Activated CD8-positive, alpha-beta memory T cell treated with anti-CD3 and anti-CD28 coated beads for 36 hours (primary cell): ENCODE results near the gene SH3BP4. TPM values are rescaled to one million over a fixed set of nuclear protein-coding genes. Genes with fewer than 3 reads are reported as not detected.

Experiments
- CTCF ChIA-PET: fragments of 350-600 bp; sonication (Branson Sonifier 250); formaldehyde crosslinking; loops from one replicate; lab custom pipeline; 2021; ENCODE audit warnings: antibody characterized with exemption; lab: Charles Lee
- POLR2A ChIA-PET: fragments of 350-600 bp; sonication (Branson Sonifier 250); formaldehyde crosslinking; loops from one replicate; lab custom pipeline; 2021; ENCODE audit warnings: antibody characterized with exemption; lab: Charles Lee
- total RNA-seq, 2 experiments: library from RNA; stranded (reverse); gene quantifications; one replicate each; pipeline ENCODE4 v1.2.3, GENCODE V29; 2021

The SH3BP4 gene
- total RNA-seq, 2 experiments from 2014 or later: not detected

DNA sequence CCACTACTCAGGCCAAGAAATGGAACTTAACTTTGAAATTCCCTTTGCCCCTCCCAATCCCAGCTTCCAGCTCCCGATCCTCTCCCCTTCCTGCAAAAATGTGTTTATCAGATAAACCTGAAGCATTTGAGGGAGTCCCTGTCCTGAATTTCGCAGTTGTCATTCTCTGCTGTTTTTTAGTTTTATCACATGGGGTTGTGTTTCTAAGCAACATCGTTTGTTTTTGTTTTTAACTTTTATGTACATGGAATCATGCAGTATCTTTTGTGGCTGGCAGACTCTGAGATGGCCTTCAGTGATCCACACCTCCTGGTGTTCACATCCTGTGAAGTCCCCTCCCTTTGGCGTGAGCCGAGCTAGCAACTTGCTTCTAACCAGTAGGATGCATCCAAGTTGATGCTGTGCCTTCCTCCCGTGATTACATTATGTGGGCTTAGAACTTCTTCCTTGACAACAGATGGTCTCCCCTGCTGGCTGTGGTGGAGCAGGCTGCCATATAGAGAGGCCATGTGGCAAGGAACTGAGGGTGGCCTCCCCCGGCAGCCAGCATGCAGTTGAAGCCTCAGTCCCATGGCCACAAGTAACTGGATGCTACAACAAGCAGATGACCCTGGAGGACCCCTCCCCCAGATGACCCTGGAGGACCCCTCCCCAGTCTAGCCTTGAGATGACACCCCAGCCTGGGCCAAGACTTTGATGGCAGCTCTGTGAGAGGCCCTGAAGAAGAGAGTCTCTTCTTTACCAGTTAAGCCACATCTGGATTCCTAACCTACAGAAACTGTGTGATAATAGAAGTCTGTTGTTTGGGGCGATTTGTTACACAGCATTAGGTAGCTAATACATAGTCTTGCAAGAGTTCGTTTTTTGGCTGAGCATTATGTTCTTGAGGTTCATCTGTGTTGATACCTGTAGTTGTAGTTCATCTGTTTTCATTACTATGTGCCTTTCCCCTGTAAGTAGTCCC lies 27.7 kb downstream of the SH3BP4 start:
- CTCF ChIA-PET: no interaction called here
- POLR2A ChIA-PET: no interaction called here

DNA sequence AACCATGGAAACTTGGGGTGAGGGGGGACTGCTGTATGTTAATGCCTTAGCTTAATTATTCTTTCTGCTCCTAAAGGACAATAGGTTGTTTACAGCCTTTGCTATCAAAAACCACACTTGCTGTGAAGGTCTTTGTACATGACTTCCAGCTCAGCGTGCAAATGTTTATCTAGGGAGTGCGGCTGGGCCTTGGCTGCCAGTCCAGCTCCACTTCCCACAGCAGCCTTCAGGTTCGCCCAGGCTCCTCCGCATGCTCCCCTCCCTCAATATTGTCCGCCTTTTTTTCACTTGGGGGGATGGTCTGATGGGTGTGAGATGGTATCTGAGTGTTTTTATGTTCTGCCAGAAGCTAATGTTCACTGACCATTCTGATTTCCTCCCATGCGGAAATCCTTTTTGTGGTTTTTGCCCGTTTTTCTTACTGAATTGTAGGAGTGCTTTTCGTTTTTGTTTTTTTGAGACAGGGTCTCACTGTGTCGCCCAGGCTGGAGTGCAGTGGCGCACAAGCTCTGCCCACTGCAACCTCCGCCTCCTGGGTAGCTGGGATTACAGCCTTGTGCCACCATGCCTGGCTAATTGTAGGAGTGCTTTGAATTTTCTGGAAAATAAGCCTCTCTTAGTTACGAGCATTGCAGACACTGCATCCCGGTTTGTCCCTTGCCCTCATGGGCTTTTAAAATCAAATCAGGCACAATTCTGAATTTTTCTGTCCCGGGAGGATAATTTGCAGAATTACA lies 28.8 kb downstream of the SH3BP4 start:
- CTCF ChIA-PET: no interaction called here
- POLR2A ChIA-PET: no interaction called here

DNA sequence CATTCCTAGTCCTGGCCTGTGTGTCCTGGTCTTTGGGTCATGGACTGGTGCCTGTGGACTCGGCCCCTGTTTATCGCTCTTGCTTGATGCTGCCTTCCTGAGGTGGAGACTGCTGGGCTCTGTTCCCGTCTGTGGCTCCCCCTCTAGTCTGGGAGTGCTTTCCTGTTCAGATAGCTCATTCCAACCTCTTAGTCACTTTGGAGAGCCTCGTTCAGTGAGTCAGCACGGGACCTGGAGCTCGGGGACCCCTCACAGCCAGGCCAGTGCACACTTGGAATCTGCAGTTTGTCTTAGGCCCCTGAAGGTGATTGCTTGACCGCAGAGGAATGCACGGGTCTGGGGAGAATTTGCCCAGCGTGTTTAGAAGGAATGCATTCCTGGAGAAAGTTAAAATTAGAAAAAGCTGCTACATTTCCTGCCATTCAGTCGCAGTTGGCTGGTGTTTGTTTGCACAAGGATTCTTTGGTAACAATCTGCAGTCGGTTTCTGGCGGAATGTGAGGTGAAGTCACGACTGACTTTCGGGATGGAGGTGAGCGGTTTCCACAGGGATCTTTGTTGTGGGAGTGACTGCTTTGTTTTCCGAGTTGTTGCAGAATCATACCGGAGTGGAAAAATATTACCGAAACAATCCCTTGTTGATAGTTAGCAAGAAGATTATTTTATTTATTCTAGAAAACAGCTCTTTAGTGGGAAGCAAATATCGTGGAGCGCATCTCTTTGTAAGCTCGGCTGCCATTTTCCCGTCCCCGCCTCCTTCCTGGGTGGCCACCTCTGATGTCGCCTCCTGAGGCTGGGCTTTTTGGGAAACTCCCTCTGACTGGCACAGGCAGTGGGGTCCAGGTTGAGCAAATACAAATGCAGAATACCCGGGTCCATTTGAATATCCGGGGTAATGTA lies 29.6 kb downstream of the SH3BP4 start:
- POLR2A ChIA-PET: no interaction called here
- CTCF ChIA-PET: no interaction called here

DNA sequence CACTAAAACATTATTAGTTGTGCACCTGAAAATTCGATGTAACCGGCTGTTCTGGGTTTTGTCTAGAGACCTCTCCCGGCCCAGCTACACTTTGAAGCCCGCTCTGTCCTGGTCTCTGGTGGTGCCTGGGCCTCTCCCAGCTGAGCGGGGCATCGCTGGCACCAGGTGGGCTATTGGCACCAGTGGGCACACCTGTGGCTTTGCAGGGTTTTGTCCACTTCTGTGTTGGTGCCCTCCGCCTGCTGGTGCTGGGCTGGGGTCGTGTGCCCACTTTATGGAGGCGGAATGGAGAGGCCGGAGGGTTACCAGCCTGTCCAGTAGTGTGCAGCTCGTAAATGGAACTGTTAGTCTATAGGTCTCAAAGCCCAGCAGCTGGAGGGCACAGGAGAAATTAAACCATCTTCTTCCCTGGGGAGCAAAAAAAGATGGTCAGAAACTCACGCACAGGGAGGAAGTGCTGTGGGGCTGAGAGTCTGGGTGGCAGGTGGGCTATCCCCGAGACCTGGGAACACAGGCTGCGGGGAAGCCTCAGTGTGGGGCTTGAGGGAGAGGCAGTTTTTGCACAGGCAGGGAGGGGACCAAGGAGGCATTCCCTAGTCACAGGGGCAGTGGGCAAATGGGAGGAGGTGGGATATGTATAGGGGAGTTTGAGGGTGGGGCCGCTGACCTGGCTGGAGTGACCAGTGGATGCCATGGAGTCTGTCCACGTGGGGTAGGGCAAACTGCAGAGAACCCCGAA lies 30.4 kb downstream of the SH3BP4 start:
- POLR2A ChIA-PET: no interaction called here
- CTCF ChIA-PET: no interaction called here

DNA sequence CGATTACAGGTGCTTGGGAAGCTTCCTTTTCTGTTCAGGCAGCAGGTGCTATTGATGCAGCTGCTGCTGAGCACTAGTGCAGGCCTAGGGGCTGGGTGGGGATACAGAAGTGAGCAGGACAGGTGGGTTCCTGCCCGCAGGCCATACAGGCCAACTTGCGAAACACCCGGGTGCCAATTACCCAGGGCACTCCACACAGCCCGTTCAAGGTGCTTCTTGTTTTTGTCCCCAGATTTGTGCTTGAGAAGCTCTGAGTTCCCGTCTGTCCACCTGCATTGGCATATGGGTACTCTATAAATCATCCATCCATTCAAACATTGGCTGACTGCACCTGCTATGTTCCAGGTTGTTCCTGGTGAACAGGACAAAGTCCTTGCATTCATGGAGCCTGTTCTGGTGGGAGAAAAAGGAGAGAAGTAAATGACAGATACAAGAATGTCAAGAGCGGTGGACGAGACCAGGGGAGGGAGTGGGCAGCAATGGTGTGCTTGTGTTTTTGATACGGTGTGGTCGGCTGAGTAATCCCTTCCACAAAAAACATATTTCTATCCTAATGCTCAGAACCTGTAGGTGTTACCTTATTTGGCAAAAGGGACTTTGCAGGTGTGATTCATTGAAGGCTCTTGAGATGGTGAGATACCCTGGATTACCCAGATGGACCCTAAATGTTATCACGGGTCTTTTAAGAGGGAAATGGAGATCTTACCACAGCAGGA lies 31.4 kb downstream of the SH3BP4 start:
- ChIA-PET CTCF (no interaction called here), POLR2A (no interaction called here)

DNA sequence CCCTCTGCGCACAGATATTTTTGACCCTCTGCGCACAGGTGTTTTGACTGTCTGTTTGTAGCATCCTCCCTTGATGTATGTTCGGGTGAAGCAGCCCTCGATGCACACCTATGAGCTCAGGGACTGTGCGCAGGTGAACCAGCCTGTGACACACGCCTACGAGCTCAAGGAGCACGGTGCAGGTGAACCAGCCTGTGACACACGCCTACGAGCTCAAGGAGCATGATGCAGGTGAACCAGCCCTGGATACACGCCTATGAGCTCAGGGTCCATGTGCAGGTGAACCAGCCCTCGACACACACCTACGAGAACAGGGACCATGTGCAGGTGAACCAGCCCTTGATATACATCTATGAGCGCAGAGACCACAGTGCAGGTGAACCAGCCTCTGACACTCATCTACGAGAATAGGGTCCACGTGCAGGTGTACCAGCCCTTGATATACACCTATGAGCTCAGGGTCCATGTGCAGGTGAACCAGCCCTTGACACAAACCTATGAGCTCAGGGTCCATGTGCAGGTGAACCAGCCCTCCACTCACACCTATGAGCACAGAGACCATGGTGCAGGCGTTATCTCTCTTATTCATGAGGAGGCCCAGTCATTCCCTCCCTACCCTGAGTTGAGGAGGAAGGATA lies 33.9 kb downstream of the SH3BP4 start:
- POLR2A ChIA-PET: no interaction called here
- CTCF ChIA-PET: no interaction called here

DNA sequence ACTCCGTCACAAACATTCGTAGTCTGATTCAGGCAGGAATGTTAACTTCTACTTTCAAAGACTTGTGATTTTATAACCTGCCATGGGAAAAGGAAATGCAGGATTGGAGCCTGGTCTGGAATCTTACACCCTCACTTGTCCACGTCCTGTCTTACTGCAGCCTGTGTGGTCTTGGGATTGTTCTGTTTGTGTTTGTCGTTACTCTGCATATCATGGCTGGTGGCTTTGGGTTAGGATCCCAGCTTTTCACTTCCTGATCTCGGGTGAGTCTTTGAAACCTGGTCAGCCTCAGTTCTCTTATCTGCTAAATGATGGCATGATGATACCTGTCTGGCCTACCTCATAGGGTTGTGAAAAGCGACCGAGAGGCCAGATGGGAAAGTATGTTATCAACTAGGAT lies 34.6 kb downstream of the SH3BP4 start:
- POLR2A ChIA-PET: no interaction called here

DNA sequence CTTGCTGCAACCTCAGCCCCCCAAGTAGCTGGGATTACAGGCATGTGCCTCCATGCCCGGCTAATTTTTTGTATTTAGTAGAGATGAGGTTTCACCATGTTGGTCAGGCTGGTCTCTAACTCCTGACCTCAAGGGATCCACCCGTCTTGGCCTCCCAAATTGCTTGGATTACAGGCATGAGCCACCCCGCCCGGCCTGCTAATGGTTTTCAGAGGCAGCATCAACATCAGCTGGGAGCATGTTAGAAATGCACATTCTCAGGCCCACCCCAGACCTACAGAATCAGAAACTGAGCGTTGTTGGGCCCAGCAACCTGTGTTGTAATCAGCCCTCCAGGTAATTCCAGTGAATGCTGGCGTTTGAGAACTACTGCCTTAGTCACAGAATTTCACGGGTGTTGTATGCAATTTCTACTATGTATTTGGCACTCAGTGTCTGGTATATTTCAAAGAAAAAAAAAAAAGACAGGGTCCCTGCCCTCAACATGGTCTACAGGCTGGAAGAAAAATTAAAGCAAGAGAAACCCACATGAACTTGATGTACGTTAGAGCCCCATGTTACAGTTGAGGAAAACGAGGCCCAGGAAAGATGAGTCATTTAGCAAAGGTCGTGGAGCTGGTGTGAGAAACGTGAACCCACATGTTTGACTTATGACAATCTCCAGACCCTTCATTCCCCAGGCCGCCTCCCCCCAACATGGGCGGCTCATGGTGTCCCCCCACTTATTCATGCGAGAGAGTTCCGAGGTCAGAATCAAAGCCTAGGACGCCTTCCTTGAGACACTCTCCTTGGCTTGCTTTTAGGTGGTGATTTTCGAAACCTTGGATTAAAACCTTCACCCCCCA lies 35.3 kb downstream of the SH3BP4 start:
- CTCF ChIA-PET: no interaction called here
- POLR2A ChIA-PET: no interaction called here

More for the DNA sequence above, 34.6 kb downstream of the SH3BP4 start:
- CTCF ChIA-PET: no interaction called here

DNA sequence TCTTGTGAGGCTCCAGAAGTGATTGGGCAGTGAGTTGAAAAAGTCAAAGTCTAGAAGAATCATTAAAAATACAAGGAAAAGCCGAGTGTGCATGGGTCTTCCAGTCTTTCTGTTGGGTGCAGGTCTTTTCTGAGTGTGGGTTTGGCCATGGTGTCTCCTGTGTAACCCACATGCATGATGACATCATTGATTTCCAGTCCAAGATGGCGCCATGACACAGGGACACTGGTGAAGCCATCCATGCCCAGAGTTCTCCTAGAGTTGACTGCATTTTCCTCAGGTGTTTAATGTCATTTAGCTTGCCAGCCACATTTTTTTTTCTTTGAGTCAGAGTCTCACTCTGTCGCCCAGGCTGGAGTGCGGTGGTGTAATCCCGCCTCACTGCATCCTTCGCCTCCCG lies 35.9 kb downstream of the SH3BP4 start:
- CTCF ChIA-PET: no interaction called here

DNA sequence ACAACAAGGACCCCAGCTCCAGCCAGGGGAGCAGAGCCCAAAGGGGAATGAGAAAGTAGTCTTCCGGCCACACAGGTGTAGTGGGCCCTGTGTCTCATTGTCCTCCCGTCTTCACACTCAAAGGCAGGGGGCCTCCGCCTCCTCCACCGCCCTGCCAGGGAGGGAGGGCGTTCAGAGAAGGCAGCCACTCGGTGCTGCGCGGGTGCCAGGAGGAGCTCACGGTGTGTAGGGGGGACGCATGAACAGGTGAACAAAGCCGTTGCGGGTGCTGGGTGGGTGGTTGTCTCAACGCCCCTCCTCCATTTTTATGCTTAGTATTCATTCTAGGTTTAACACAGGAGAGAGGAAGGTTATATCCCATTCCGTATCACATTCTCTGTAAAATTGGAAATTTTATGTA lies 36.7 kb downstream of the SH3BP4 start:
- CTCF ChIA-PET: no interaction called here
- POLR2A ChIA-PET: no interaction called here

More for the DNA sequence above, 35.9 kb downstream of the SH3BP4 start:
- POLR2A ChIA-PET: no interaction called here

DNA sequence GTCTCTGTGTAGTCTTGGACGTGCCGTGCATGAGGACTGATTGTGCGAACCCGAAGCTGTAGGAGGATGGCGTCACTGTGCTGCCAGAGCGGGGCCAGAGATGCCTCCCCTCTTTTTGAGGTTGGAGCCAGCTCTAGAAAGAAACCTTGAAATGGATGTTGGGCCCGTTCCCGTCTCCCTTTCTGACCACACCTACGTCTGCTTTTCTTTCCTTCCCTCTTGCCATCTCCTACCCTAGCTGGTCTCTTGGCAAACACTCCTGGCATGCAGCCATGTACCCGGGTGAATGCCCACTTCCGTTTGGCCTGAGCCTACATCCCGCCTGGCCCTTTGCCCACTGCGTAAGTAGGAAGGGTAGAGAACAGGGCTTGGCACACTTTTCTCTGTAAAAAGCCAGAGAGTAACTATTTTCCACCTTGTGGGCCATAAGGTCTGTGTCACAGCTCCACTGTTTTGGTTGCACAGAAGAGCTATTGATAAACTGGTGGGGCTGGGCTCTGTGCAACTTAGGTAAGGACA lies 37.4 kb downstream of the SH3BP4 start:
- ChIA-PET CTCF (no interaction called here), POLR2A (no interaction called here)

DNA sequence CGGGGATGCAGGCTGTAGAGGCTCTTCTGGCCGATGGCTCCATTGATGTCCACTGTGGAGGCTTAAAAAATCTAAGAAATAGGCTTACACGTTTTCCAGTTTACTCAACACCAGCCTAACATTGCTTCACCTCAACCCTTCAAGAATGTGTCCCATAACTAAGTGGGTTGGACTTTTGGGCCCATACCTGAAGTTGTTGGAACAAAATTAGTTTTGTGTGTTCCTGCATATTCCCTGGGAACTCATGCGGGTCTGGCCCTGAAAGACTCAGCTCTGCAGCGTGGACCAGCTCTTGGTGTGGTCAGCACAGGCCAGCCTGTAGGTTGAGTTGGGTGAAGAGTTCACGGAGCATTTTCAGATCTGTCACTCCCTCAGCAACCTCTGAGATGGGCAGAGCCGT lies 38.5 kb downstream of the SH3BP4 start:
- CTCF ChIA-PET: no interaction called here

DNA sequence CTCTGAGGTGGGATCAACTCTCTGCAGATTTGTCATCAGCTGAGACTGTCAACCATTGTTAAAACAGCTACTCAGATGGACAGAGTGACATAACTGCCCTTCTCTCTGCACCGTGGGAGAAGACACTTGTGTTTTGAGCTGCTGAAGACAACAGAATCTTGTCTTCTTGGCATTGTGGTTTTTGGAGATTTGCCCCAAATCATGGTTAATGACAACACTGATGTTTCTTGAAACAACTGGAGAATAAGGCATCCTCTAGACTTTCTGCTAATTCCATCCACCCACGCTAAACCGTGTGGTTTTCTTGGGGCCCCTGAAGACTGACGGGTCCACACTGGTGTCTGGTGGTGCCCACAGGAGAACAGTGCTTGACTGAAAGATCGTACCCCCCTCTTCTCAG lies 39.5 kb downstream of the SH3BP4 start:
- ChIA-PET CTCF (no interaction called here), POLR2A (no interaction called here)

More for the DNA sequence above, 38.5 kb downstream of the SH3BP4 start:
- POLR2A ChIA-PET: no interaction called here

DNA sequence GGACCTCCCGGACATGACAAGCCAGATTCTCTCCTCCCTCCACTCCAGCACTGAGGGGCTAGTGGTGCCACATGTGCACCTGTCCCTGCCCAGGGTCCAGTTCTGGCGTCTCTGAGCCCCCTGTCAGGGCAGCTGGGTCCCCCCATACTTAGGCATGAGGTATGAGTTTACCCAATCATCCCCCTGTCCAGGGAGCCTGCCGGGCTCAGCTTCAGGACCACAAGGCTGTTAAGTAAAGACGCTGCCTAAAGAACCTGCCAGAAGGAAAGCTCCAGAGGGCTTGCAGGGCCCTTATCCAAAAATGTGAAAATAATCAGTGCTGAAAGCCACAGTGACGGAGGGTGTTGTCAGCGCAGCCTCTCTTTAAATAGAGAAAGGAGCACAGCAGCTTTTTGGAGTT lies 40.0 kb downstream of the SH3BP4 start:
- CTCF ChIA-PET: no interaction called here
- POLR2A ChIA-PET: no interaction called here

DNA sequence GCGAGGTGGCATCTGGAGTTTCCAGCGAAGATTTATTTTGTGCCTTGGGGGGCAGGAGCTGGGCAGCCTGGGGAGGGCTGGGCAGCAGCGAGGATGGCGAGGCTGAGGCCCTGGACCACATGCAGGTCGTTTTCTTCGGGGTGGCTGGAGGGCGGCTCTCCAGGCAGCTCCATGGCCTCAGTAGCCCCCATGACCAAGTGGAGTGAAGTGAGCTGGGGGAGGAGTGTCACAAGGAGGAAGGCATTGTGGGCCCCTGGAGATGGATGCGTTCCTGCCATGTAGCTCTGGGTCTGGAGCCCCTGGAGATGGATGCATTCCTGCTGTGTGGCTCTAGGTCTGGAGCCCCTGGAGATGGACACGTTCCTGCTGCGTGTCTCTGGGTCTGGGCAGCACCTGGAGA lies 40.4 kb downstream of the SH3BP4 start:
- ChIA-PET POLR2A (no interaction called here), CTCF (no interaction called here)

DNA sequence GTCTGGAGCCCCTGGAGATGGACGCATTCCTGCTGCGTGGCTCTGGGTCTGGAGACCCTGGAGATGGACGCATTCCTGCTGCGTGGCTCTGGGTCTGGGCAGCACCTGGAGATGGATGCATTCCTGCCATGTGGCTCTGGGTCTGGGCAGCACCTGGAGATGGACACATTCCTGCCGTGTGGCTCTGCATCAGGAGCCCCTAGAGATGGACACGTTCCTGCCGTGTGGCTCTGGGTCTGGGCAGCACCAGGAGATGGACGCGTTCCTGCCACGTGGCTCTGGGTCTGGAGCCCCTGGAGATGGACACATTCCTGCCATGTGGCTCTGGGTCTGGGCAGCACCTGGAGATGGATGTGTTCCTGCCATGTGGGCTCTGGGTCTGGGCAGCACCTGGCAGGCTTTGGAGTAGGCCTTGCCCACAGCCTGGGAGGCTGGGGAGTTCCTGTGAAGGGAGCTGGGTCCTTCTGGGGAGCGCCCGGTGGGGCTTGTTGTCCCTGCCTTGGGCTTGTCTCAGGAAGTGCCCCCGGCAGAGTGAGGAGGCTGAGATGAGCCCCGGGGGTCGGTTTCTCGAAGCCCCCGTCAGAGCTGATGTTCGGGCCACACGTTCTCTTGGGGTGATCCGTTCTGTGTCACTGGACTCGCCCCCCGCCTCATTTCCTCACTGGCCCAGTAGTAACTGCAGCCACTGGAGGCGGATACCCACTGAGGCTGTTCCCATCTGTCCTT lies 41.0 kb downstream of the SH3BP4 start:
- CTCF ChIA-PET: no interaction called here

More for the DNA sequence above, 41.0 kb downstream of the SH3BP4 start:
- POLR2A ChIA-PET: no interaction called here
